Activated CD4-positive, alpha-beta memory T cell treated with anti-CD3 and anti-CD28 coated beads for 36 hours (primary cell): ENCODE data around the gene C1orf52. TPM values are rescaled to one million over a fixed set of nuclear protein-coding genes. Genes with fewer than 3 reads are reported as not detected.

Source experiments
- CTCF ChIA-PET: fragments of 350-600 bp; sonication (Branson Sonifier 250); formaldehyde crosslinking; loops from one replicate; lab custom pipeline; 2021; ENCODE audit warnings: antibody characterized with exemption, inconsistent platforms; lab: Charles Lee
- POLR2A ChIA-PET: fragments of 350-600 bp; sonication (Branson Sonifier 250); formaldehyde crosslinking; loops from one replicate; lab custom pipeline; 2021; ENCODE audit warnings: antibody characterized with exemption; lab: Charles Lee
- DNase-seq: peaks from one replicate; pipeline ENCODE4 v3.0.0-alpha.2; 2020
- H3K27ac Mint-ChIP-seq: one replicate; pipeline ENCODE4 v1.8.0; 2021; ENCODE audit warnings: mixed read lengths
- H3K27me3 Mint-ChIP-seq: one replicate; pipeline ENCODE4 v1.8.0; 2021; ENCODE audit warnings: mixed read lengths
- H3K36me3 Mint-ChIP-seq: one replicate; pipeline ENCODE4 v1.8.0; 2021; ENCODE audit warnings: mixed read lengths
- H3K4me1 Mint-ChIP-seq: one replicate; pipeline ENCODE4 v1.8.0; 2021; ENCODE audit warnings: low read depth, mixed read lengths
- H3K4me3 Mint-ChIP-seq: one replicate; pipeline ENCODE4 v1.8.0; 2021; ENCODE audit warnings: mild to moderate bottlenecking, mixed read lengths
- H3K9me3 Mint-ChIP-seq: one replicate; pipeline ENCODE4 v1.8.0; 2021; ENCODE audit warnings: mixed read lengths
- intact Hi-C: fragments of 100-400 bp; cut with micrococcal nuclease; formaldehyde crosslinking; loops from one replicate; pipeline ENCODE4 v1.15.1; 2023
- total RNA-seq, 2 experiments: library from RNA; stranded (reverse); gene quantifications; one replicate each; pipeline ENCODE4 v1.2.3, GENCODE V29; 2021

The C1orf52 gene
- total RNA-seq, 2 experiments from 2014 or later: 19.4 to 21.8 TPM

- ChIA-PET CTCF (interaction anchor here (1.2 kb wide), 1 partner anchor 48 kb away, joined by 3 read pairs; no protein-coding TSS in a partner anchor), POLR2A (no interaction called here)
- Mint-ChIP-seq H3K4me1 (no peaks in the 10 kb centered on the region), H3K4me3 (no peak overlapping the region), H3K36me3 (no peaks in the 10 kb centered on the region), H3K9me3 (no peaks in the 10 kb centered on the region), H3K27me3 (peaks cover 2% of the 10 kb centered on the region), H3K27ac (no peak overlapping the region)
- no peak for DNase-seq
- intact Hi-C loops: no loop called here
These were observed 30.5 kb downstream of the C1orf52 start for GRCh38 chr1:85228972-85229371.

- no peaks in the 10 kb centered on the region for H3K36me3 Mint-ChIP-seq
- H3K27ac Mint-ChIP-seq: no peak overlapping the region
- CTCF ChIA-PET: interaction anchor here (0.6 to 1.4 kb wide), 4 partner anchors 9 to 290 kb away, joined by 3 to 4 read pairs (median 3); no protein-coding TSS in a partner anchor
- no peak for DNase-seq
- POLR2A ChIA-PET: no interaction called here
- no peaks in the 10 kb centered on the region for H3K27me3 Mint-ChIP-seq
- H3K4me1 Mint-ChIP-seq: no peaks in the 10 kb centered on the region
- H3K9me3 Mint-ChIP-seq: no peaks in the 10 kb centered on the region
- intact Hi-C loops: no loop called here
- H3K4me3 Mint-ChIP-seq: no peak overlapping the region
These were observed 33.7 kb downstream of the C1orf52 start for GRCh38 chr1:85225624-85226380.

GRCh38 chr1:85224734-85225623 lies 34.5 kb downstream of the C1orf52 start:
- POLR2A ChIA-PET: no interaction called here
- H3K9me3 Mint-ChIP-seq: no peaks in the 10 kb centered on the region

GRCh38 chr1:85224295-85224694 lies 35.2 kb downstream of the C1orf52 start:
- Mint-ChIP-seq H3K4me1 (no peaks in the 10 kb centered on the region), H3K36me3 (no peaks in the 10 kb centered on the region), H3K27ac (no peak overlapping the region), H3K27me3 (peaks cover 1% of the 10 kb centered on the region), H3K9me3 (no peaks in the 10 kb centered on the region), H3K4me3 (no peak overlapping the region)
- intact Hi-C loops: no loop called here
- ChIA-PET CTCF (interaction anchor here (1.0 to 1.4 kb wide), 4 partner anchors 25 to 289 kb away, joined by 3 to 7 read pairs (median 4); partner anchors contain the start of gene C1orf52), POLR2A (no interaction called here)
- no peak for DNase-seq

More at GRCh38 chr1:85224734-85225623, 34.5 kb downstream of the C1orf52 start:
- Mint-ChIP-seq H3K36me3 (no peaks in the 10 kb centered on the region), H3K27ac (no peak overlapping the region), H3K4me1 (no peaks in the 10 kb centered on the region), H3K27me3 (peaks cover 1% of the 10 kb centered on the region), H3K4me3 (no peak overlapping the region)
- CTCF ChIA-PET: interaction anchor here (0.6 to 1.4 kb wide), 6 partner anchors 10 to 289 kb away, joined by 3 to 7 read pairs (median 4); partner anchors contain the start of gene C1orf52
- DNase-seq: no peak
- intact Hi-C loops: no loop called here

GRCh38 chr1:85223334-85223733 lies 36.1 kb downstream of the C1orf52 start:
- Mint-ChIP-seq H3K4me1 (no peaks in the 10 kb centered on the region), H3K9me3 (no peaks in the 10 kb centered on the region), H3K4me3 (no peak overlapping the region), H3K27ac (no peak overlapping the region), H3K27me3 (peaks cover 1% of the 10 kb centered on the region), H3K36me3 (no peaks in the 10 kb centered on the region)
- intact Hi-C loops: no loop called here
- no peak for DNase-seq
- CTCF ChIA-PET: no interaction called here
- POLR2A ChIA-PET: no interaction called here

GRCh38 chr1:85220756-85221201 lies 38.7 kb downstream of the C1orf52 start:
- peaks cover 3% of the 10 kb centered on the region for H3K27me3 Mint-ChIP-seq
- intact Hi-C loops: no loop called here
- POLR2A ChIA-PET: no interaction called here

GRCh38 chr1:85219853-85220610 lies 39.4 kb downstream of the C1orf52 start:
- no peak for DNase-seq
- H3K27ac Mint-ChIP-seq: no peak overlapping the region
- ChIA-PET POLR2A (no interaction called here), CTCF (interaction anchor here (1.3 kb wide), 1 partner anchor 34 kb away, joined by 4 read pairs; no protein-coding TSS in a partner anchor)
- H3K9me3 Mint-ChIP-seq: no peaks in the 10 kb centered on the region
- no peaks in the 10 kb centered on the region for H3K4me1 Mint-ChIP-seq
- H3K4me3 Mint-ChIP-seq: no peak overlapping the region
- H3K27me3 Mint-ChIP-seq: peaks cover 8% of the 10 kb centered on the region
- H3K36me3 Mint-ChIP-seq: no peaks in the 10 kb centered on the region
- intact Hi-C loops: no loop called here

More at GRCh38 chr1:85220756-85221201, 38.7 kb downstream of the C1orf52 start:
- no peak for DNase-seq
- H3K36me3 Mint-ChIP-seq: no peaks in the 10 kb centered on the region
- CTCF ChIA-PET: no interaction called here
- no peaks in the 10 kb centered on the region for H3K9me3 Mint-ChIP-seq
- no peak overlapping the region for H3K27ac Mint-ChIP-seq
- no peak overlapping the region for H3K4me3 Mint-ChIP-seq
- no peaks in the 10 kb centered on the region for H3K4me1 Mint-ChIP-seq

- Mint-ChIP-seq H3K9me3 (no peaks in the 10 kb centered on the region), H3K36me3 (no peaks in the 10 kb centered on the region), H3K27ac (no peak overlapping the region), H3K27me3 (peaks cover 12% of the 10 kb centered on the region), H3K4me1 (no peaks in the 10 kb centered on the region), H3K4me3 (no peak overlapping the region)
- no peak for DNase-seq
- ChIA-PET POLR2A (interaction anchor here (0.6 kb wide), 1 partner anchor 280 kb away, joined by 3 read pairs; no protein-coding TSS in a partner anchor), CTCF (interaction anchor here (0.7 to 1.6 kb wide), 3 partner anchors 11 to 272 kb away, joined by 3 to 5 read pairs (median 4); partner anchors contain the start of gene C1orf52)
- intact Hi-C loops: no loop called here
These were observed 42.8 kb downstream of the C1orf52 start for GRCh38 chr1:85216697-85217096.

GRCh38 chr1:85214654-85215053 lies 44.8 kb downstream of the C1orf52 start:
- Mint-ChIP-seq H3K27me3 (peaks cover 14% of the 10 kb centered on the region), H3K9me3 (no peaks in the 10 kb centered on the region), H3K4me3 (no peak overlapping the region), H3K36me3 (no peaks in the 10 kb centered on the region), H3K27ac (no peak overlapping the region), H3K4me1 (no peaks in the 10 kb centered on the region)
- intact Hi-C loops: no loop called here
- CTCF ChIA-PET: interaction anchor here (1.0 to 1.4 kb wide), 2 partner anchors 45 to 270 kb away, joined by 3 to 4 read pairs; partner anchors contain the start of gene C1orf52
- DNase-seq: no peak
- POLR2A ChIA-PET: no interaction called here

GRCh38 chr1:85208488-85208887 lies 51.0 kb downstream of the C1orf52 start:
- Mint-ChIP-seq H3K27ac (no peak overlapping the region), H3K4me1 (no peaks in the 10 kb centered on the region), H3K36me3 (no peaks in the 10 kb centered on the region), H3K27me3 (peaks cover 20% of the 10 kb centered on the region), H3K4me3 (no peak overlapping the region), H3K9me3 (no peaks in the 10 kb centered on the region)
- ChIA-PET CTCF (no interaction called here), POLR2A (no interaction called here)
- no peak for DNase-seq
- intact Hi-C loops: no loop called here

GRCh38 chr1:85203573-85204171 lies 55.8 kb downstream of the C1orf52 start:
- Mint-ChIP-seq H3K27ac (no peak overlapping the region), H3K36me3 (peaks cover 3% of the 10 kb centered on the region), H3K27me3 (peaks cover 13% of the 10 kb centered on the region), H3K4me3 (no peak overlapping the region), H3K9me3 (no peaks in the 10 kb centered on the region), H3K4me1 (peaks cover 16% of the 10 kb centered on the region)
- intact Hi-C loops: loop anchor here (5.0 kb wide), 2 partner anchors 39 to 511 kb away; partner anchors contain the start of gene SSX2IP
- no peak for DNase-seq
- POLR2A ChIA-PET: no interaction called here
- CTCF ChIA-PET: interaction anchor here (1.0 kb wide), 1 partner anchor 259 kb away, joined by 3 read pairs; no protein-coding TSS in a partner anchor
